ENCODE measurements around the gene MEX3D.

The MEX3D gene

DNA sequence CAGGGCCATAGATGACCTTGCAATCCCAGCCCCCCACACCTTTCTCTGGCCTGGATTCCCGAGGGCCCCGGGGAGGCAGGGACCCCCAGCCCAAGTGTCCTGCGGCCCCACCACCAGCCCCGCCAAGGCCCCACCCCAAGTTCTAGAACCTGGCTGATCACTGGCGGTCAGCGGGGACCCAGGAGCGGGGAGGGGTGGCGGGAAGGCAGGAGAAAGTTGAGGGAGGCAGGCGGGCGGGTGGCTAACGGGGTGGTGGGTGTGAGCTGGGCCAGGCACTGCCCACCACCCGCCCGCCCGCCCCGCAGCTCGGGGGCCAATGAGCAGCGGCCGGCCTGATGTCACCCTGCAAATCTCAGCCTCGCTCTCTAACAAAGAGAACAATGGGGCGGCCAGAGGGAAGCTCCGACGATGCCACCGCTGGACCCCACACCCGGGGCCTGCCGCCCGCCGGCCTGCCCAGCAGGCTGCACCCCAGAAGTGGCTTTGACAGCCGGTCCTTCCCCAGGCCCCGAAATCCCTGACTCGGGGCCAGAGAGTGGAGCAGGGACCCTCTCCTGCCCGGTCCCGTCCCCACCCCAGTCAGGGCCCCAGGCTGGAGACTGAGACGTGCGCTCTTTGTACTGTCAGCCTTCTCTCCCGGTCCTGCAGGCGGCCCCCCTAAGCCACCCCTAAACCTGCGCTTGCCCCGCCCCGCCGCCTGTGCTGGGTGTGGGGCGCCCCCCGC lies 1.6 kb downstream of the MEX3D start:
- Histone ChIP-seq H3K27me3 (ENCODE audit: insufficient read depth, poor library complexity, severe bottlenecking) (no peaks in the 10 kb centered on the region), H3K27ac (ENCODE audit: poor library complexity, severe bottlenecking) (peak overlapping the region; percentile 57), H3K4me1 (ENCODE audit: insufficient read depth, poor library complexity, severe bottlenecking) (no peaks in the 10 kb centered on the region), H3K4me3 (ENCODE audit: severe bottlenecking) (peak overlapping the region; percentile 97), H3K36me3 (ENCODE audit: low read depth) (0 out of 2 replicates have a peak, but pooled peaks cover 5% of the 10 kb centered on the region), H3K9me3 (ENCODE audit: severe bottlenecking) (no peaks in the 10 kb centered on the region)
- ATAC-seq (ENCODE audit: low read depth), result peak; percentile 89
- TF ChIP-seq CTCF (IDR thresholded peaks at IDR 0.05; ENCODE audit: poor library complexity, severe bottlenecking), result no peak
- no peak for DNase-seq (ENCODE audit: low spot score)

DNA sequence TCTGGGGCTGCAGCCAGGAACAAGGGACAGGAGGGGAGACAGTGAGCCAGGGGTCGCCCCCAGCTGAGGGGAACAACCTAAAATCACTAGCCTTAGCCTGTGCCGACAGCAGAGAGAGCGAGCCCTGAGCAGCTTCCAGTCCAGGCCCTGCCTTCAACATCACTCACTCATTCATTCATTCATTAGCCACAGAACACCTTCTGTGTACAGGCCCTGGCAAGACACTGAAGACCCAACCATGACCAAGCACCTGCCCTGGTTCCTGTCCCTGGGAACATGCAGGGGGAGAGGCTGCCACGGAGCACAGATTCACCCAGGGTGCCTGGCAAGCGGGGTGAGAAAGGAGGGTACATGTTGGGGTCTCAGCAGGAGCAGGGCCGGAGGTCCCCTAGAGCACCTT lies 4.9 kb downstream of the MEX3D start:
- no peak for TF ChIP-seq CTCF (IDR thresholded peaks at IDR 0.05; ENCODE audit: poor library complexity, severe bottlenecking)
- no peaks in the 10 kb centered on the region for H3K4me1 ChIP-seq (ENCODE audit: insufficient read depth, poor library complexity, severe bottlenecking)
- H3K36me3 ChIP-seq (ENCODE audit: low read depth), result 0 out of 2 replicates have a peak, but pooled peaks cover 5% of the 10 kb centered on the region
- no peaks in the 10 kb centered on the region for H3K27me3 ChIP-seq (ENCODE audit: insufficient read depth, poor library complexity, severe bottlenecking)
- no peak for DNase-seq (ENCODE audit: low spot score)
- H3K4me3 ChIP-seq (ENCODE audit: severe bottlenecking), result no peak overlapping the region
- no peak for ATAC-seq (ENCODE audit: low read depth)
- H3K9me3 ChIP-seq (ENCODE audit: severe bottlenecking), result no peaks in the 10 kb centered on the region
- no peak overlapping the region for H3K27ac ChIP-seq (ENCODE audit: poor library complexity, severe bottlenecking)

- Histone ChIP-seq H3K27me3 (ENCODE audit: insufficient read depth, poor library complexity, severe bottlenecking) (no peaks in the 10 kb centered on the region), H3K9me3 (ENCODE audit: severe bottlenecking) (no peaks in the 10 kb centered on the region), H3K4me1 (ENCODE audit: insufficient read depth, poor library complexity, severe bottlenecking) (no peaks in the 10 kb centered on the region), H3K27ac (ENCODE audit: poor library complexity, severe bottlenecking) (no peak overlapping the region), H3K36me3 (ENCODE audit: low read depth) (0 out of 2 replicates have a peak, but pooled peaks cover 5% of the 10 kb centered on the region), H3K4me3 (ENCODE audit: severe bottlenecking) (no peak overlapping the region)
- ATAC-seq (ENCODE audit: low read depth), result no peak
- no peak for DNase-seq (ENCODE audit: low spot score)
- no peak for TF ChIP-seq CTCF (IDR thresholded peaks at IDR 0.05; ENCODE audit: poor library complexity, severe bottlenecking)
Measured at GRCh38 chr19:1561236-1561842, 6.8 kb downstream of the MEX3D start.

DNA sequence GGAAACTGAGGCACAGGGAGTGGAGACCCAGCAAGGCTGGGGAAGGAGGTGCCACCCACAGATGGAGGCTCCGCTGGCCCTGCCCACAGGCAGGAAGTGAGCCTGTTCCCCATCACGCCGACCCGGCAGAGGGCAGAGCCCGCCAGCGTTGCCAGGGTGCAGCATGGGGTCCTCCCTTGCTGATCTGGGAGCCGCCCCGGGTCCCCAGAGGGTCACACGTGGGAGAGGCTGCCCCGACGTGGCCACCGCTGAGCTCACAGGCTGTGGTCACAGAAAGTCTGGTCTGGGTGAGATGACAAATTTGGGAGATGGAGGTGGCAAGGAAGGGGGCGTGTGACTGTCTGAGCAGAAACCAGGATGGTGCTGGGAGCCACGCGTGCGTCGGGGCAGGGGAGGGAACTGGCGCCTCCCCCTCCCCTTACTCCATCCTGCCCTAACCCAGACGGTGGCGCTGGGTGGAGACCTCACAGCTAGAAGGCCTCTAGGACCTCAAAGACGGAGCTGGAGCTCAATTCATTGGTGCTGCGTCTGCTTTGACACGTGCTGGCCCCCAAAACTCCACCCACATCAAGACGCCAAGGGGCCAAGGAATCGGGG lies 7.7 kb downstream of the MEX3D start:
- no peak for DNase-seq (ENCODE audit: low spot score)
- Histone ChIP-seq H3K27me3 (ENCODE audit: insufficient read depth, poor library complexity, severe bottlenecking) (no peaks in the 10 kb centered on the region), H3K36me3 (ENCODE audit: low read depth) (0 out of 2 replicates have a peak, but pooled peaks cover 5% of the 10 kb centered on the region)

More for the DNA sequence above, 7.7 kb downstream of the MEX3D start:
- H3K9me3 ChIP-seq (ENCODE audit: severe bottlenecking), result no peaks in the 10 kb centered on the region
- no peak overlapping the region for H3K27ac ChIP-seq (ENCODE audit: poor library complexity, severe bottlenecking)
- TF ChIP-seq CTCF (IDR thresholded peaks at IDR 0.05; ENCODE audit: poor library complexity, severe bottlenecking), result no peak
- ATAC-seq (ENCODE audit: low read depth), result no peak
- no peaks in the 10 kb centered on the region for H3K4me1 ChIP-seq (ENCODE audit: insufficient read depth, poor library complexity, severe bottlenecking)
- H3K4me3 ChIP-seq (ENCODE audit: severe bottlenecking), result no peak overlapping the region
